Osteocyte (in vitro differentiated cells): Measurements from ENCODE around the gene ECEL1. TPM values are rescaled to one million over a fixed set of nuclear protein-coding genes. Genes with fewer than 3 reads are reported as not detected.
"Not testable (repeated sequence)": the region's sequence is repeated elsewhere in the genome, so short reads cannot be mapped to it uniquely, and the experiment has no call there.

Experiments used
- DNase-seq: peaks from one replicate; pipeline ENCODE4 v3.0.0; 2021; ENCODE audit warnings: mixed read lengths; ENCODE audit not compliant: unreplicated experiment; ENCODE audit errors: extremely low spot score
- H3K27ac Mint-ChIP-seq: one replicate; pipeline ENCODE4 v1.8.0; 2021; ENCODE audit warnings: mild to moderate bottlenecking, mixed read lengths; ENCODE audit not compliant: unreplicated experiment
- H3K27me3 Mint-ChIP-seq: one replicate; pipeline ENCODE4 v1.8.0; 2021; ENCODE audit warnings: mixed read lengths; ENCODE audit not compliant: unreplicated experiment
- H3K36me3 Mint-ChIP-seq: one replicate; pipeline ENCODE4 v1.8.0; 2021; ENCODE audit warnings: mixed read lengths; ENCODE audit not compliant: unreplicated experiment
- H3K4me1 Mint-ChIP-seq: one replicate; pipeline ENCODE4 v1.8.0; 2021; ENCODE audit warnings: mixed read lengths; ENCODE audit not compliant: unreplicated experiment
- H3K4me3 Mint-ChIP-seq: one replicate; pipeline ENCODE4 v1.8.0; 2021; ENCODE audit warnings: mild to moderate bottlenecking, moderate library complexity, mixed read lengths; ENCODE audit not compliant: unreplicated experiment
- H3K9me3 Mint-ChIP-seq: one replicate; pipeline ENCODE4 v1.8.0; 2021; ENCODE audit warnings: mixed read lengths; ENCODE audit not compliant: unreplicated experiment
- total RNA-seq: library from RNA; stranded (reverse); gene quantifications from 2 replicates; pipeline ENCODE4 v1.2.1, GENCODE V29; 2021
- TF ChIP-seq, protein P1 (sequence below): fragments of 200-600 bp; sonication (generic); IDR thresholded peaks from 2 replicates; pipeline ENCODE4 v1.5.0; 2021; ENCODE audit warnings: antibody characterized with exemption, mild to moderate bottlenecking, moderate library complexity

ECEL1 gene
- total RNA-seq, 1 donor from 2014 or later, result 0.13 TPM

- H3K36me3 Mint-ChIP-seq, result no peaks in the 10 kb centered on the region
- DNase-seq, result no peak
- TF ChIP-seq, protein P1, sequence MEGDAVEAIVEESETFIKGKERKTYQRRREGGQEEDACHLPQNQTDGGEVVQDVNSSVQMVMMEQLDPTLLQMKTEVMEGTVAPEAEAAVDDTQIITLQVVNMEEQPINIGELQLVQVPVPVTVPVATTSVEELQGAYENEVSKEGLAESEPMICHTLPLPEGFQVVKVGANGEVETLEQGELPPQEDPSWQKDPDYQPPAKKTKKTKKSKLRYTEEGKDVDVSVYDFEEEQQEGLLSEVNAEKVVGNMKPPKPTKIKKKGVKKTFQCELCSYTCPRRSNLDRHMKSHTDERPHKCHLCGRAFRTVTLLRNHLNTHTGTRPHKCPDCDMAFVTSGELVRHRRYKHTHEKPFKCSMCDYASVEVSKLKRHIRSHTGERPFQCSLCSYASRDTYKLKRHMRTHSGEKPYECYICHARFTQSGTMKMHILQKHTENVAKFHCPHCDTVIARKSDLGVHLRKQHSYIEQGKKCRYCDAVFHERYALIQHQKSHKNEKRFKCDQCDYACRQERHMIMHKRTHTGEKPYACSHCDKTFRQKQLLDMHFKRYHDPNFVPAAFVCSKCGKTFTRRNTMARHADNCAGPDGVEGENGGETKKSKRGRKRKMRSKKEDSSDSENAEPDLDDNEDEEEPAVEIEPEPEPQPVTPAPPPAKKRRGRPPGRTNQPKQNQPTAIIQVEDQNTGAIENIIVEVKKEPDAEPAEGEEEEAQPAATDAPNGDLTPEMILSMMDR, result no peak
- H3K27me3 Mint-ChIP-seq, result peaks cover 4% of the 10 kb centered on the region
- H3K27ac Mint-ChIP-seq, result no peak overlapping the region
- H3K9me3 Mint-ChIP-seq, result no peaks in the 10 kb centered on the region
- no peak overlapping the region for H3K4me3 Mint-ChIP-seq
- H3K4me1 Mint-ChIP-seq, result peaks cover 6% of the 10 kb centered on the region
Observed at GRCh38 chr2:232441147-232441651, 46.4 kb downstream of the ECEL1 start.

GRCh38 chr2:232440220-232441018, 47.2 kb downstream of the ECEL1 start:
- H3K27me3 Mint-ChIP-seq, H3K36me3 Mint-ChIP-seq, H3K4me3 Mint-ChIP-seq, H3K9me3 Mint-ChIP-seq, H3K27ac Mint-ChIP-seq, H3K4me1 Mint-ChIP-seq: not testable (repeated sequence)
- DNase-seq, result peak; percentile 95
- TF ChIP-seq, protein P1, result peak; percentile 85

DNA sequence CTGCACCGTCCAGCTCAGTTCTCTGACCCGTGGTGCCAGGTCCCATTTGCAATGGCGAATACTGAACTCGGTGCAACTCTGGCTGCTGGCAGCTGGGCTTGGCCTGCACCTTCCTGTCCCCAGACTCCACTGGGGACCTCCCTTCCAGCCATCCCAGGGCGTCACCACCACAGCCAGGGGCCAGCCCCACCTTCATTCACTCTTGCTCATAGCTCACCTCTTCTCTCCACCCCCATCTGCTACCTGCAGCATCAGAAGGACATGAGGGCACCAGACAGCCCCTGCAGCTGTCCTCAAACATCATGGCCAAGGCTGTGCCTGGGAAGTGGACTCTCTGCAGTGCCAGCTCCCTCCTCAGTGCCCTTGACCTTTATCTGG, 47.9 kb downstream of the ECEL1 start:
- TF ChIP-seq, protein P1, result peak; percentile 51
- Mint-ChIP-seq H3K9me3 (no peaks in the 10 kb centered on the region), H3K36me3 (no peaks in the 10 kb centered on the region), H3K27me3 (peaks cover 4% of the 10 kb centered on the region), H3K4me1 (peaks cover 6% of the 10 kb centered on the region), H3K27ac (no peak overlapping the region), H3K4me3 (no peak overlapping the region)
- no peak for DNase-seq

DNA sequence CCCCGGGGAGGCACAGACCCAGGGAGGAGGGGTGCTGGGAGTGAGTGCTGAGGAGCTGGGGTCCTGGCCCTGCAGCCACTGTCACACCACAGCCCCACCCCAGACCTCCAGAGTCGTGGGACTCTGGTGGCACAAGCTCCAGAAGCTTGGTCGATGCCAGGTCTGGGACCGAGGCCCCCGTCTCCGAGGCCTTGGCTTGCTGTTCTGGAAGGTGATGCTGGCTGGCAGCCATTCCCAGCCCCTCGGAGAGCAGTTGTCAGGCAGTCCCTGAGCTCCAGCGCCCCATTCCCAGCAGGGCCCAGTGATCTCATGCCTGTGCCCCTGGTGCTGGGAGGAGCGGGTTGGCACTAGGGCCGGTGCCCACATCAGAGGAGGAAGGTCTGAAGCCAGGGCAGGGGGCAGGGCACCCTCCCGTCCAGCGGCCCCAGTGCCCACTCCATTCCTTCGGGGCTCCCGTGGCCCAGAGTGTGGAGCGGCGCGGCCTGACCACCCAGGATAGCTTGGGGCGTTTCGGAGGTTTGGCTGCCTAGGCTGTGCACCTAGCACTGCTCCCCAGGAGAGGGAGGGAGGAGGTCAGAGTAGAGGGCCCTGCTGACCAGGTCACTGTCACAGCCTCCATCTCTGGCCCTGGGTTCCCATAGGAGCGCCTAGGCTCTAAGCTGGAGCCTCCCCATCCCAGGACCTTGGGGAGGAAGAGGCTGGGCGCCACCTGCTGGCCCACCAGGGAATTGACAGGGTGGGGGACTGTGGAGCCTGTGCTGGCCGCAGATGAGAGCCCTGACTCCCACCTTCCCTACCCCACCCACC, 48.5 kb downstream of the ECEL1 start:
- no peak overlapping the region for H3K4me3 Mint-ChIP-seq
- TF ChIP-seq, protein P1, result peak; percentile 67
- DNase-seq, result no peak
- H3K4me1 Mint-ChIP-seq, result peaks cover 6% of the 10 kb centered on the region
- H3K27ac Mint-ChIP-seq, result no peak overlapping the region
- peaks cover 4% of the 10 kb centered on the region for H3K27me3 Mint-ChIP-seq
- H3K36me3 Mint-ChIP-seq, result no peaks in the 10 kb centered on the region
- no peaks in the 10 kb centered on the region for H3K9me3 Mint-ChIP-seq

- no peak overlapping the region for H3K27ac Mint-ChIP-seq
- no peaks in the 10 kb centered on the region for H3K36me3 Mint-ChIP-seq
- TF ChIP-seq, protein P1, result no peak
- H3K27me3 Mint-ChIP-seq, result peaks cover 4% of the 10 kb centered on the region
- no peak overlapping the region for H3K4me3 Mint-ChIP-seq
- no peak for DNase-seq
- H3K4me1 Mint-ChIP-seq, result peaks cover 6% of the 10 kb centered on the region
- H3K9me3 Mint-ChIP-seq, result no peaks in the 10 kb centered on the region
Observed at GRCh38 chr2:232438091-232438490, 49.5 kb downstream of the ECEL1 start.
